Gastroesophageal sphincter (tissue), 3 donors: Measurements from ENCODE around the gene EPS8L2.

ENCODE experiments used
- CTCF ChIP-seq, 4 experiments: fragments of 200-600 bp in 2 of 4; fragments of 450-650 bp in 2 of 4; sonication (generic) in 1 of 4; IDR thresholded peaks; one replicate each; pipeline ENCODE4 v1.5.1; 2017 to 2019; ENCODE audit warnings: antibody characterized with exemption in 4 of 4, mild to moderate bottlenecking in 2 of 4, moderate library complexity in 2 of 4
- EP300 ChIP-seq: sonication (generic); formaldehyde crosslinking; IDR thresholded peaks from one replicate; pipeline ENCODE4 v1.6.1; 2017; ENCODE audit warnings: antibody characterized with exemption, mild to moderate bottlenecking
- POLR2A ChIP-seq, 2 donors: fragments of 450-650 bp; IDR thresholded peaks; one replicate each; pipeline ENCODE4 v1.6.1; 2017; ENCODE audit warnings: antibody characterized with exemption in 2 of 2, mild to moderate bottlenecking in 2 of 2, moderate library complexity in 1 of 2
- POLR2AphosphoS5 ChIP-seq: sonication (generic); formaldehyde crosslinking; IDR thresholded peaks from one replicate; pipeline ENCODE4 v1.6.1; 2017; ENCODE audit warnings: antibody characterized with exemption

GRCh38 chr11:766106-766935 lies 60.3 kb downstream of the EPS8L2 start:
- TF ChIP-seq POLR2AphosphoS5 = no peak
- TF ChIP-seq CTCF (IDR thresholded peaks at IDR 0.05) = no peak
- TF ChIP-seq POLR2A (IDR thresholded peaks at IDR 0.05) = no peak
- TF ChIP-seq EP300 = no peak
